Measurements from ENCODE around the gene THSD7B.

THSD7B gene

GRCh38 chr2:136798766-136799165 is 33.4 kb downstream of the THSD7B start:
- H3K4me3 ChIP-seq (ENCODE audit: low read depth, low read length) = no peak overlapping the region
- no peak for DNase-seq (ENCODE audit: low read depth, low spot score)
- ChIA-PET POLR2A (no interaction called here), CTCF (no interaction called here)
- no peak for TF ChIP-seq CTCF (IDR thresholded peaks at IDR 0.05; ENCODE audit: insufficient read depth, low read length, missing control alignments)

- POLR2A ChIA-PET = no interaction called here
- no peak overlapping the region for H3K4me3 ChIP-seq (ENCODE audit: low read depth, low read length)
- no peak for TF ChIP-seq CTCF (IDR thresholded peaks at IDR 0.05; ENCODE audit: insufficient read depth, low read length, missing control alignments)
- DNase-seq (ENCODE audit: low read depth, low spot score) = no peak
- CTCF ChIA-PET = no interaction called here
Observed at GRCh38 chr2:136801661-136802060, 36.3 kb downstream of the THSD7B start.

- no peak overlapping the region for H3K4me3 ChIP-seq (ENCODE audit: low read depth, low read length)
Observed at GRCh38 chr2:136809998-136810397, 44.7 kb downstream of the THSD7B start.

GRCh38 chr2:136818839-136819238 is 53.5 kb downstream of the THSD7B start:
- no peak overlapping the region for H3K4me3 ChIP-seq (ENCODE audit: low read depth, low read length)
- no peak for TF ChIP-seq CTCF (IDR thresholded peaks at IDR 0.05; ENCODE audit: insufficient read depth, low read length, missing control alignments)
- DNase-seq (ENCODE audit: low read depth, low spot score) = no peak
- ChIA-PET CTCF (no interaction called here), POLR2A (no interaction called here)

More at GRCh38 chr2:136809998-136810397, 44.7 kb downstream of the THSD7B start:
- POLR2A ChIA-PET = no interaction called here
- TF ChIP-seq CTCF (IDR thresholded peaks at IDR 0.05; ENCODE audit: insufficient read depth, low read length, missing control alignments) = no peak
- no peak for DNase-seq (ENCODE audit: low read depth, low spot score)
- CTCF ChIA-PET = no interaction called here

GRCh38 chr2:136823291-136823690 is 57.9 kb downstream of the THSD7B start:
- POLR2A ChIA-PET = no interaction called here
- TF ChIP-seq CTCF (IDR thresholded peaks at IDR 0.05; ENCODE audit: insufficient read depth, low read length, missing control alignments) = no peak
- no peak overlapping the region for H3K4me3 ChIP-seq (ENCODE audit: low read depth, low read length)
- DNase-seq (ENCODE audit: low read depth, low spot score) = no peak
- CTCF ChIA-PET = no interaction called here

GRCh38 chr2:136828162-136828561 is 62.8 kb downstream of the THSD7B start:
- POLR2A ChIA-PET = no interaction called here
- no peak overlapping the region for H3K4me3 ChIP-seq (ENCODE audit: low read depth, low read length)
- no peak for DNase-seq (ENCODE audit: low read depth, low spot score)
- TF ChIP-seq CTCF (IDR thresholded peaks at IDR 0.05; ENCODE audit: insufficient read depth, low read length, missing control alignments) = no peak
- CTCF ChIA-PET = no interaction called here

Measured in AG04449 (cell line).